ENCODE measurements around the gene LPCAT4. TPM values are rescaled to one million over a fixed set of nuclear protein-coding genes. Genes with fewer than 3 reads are reported as not detected.
"Not testable (repeated sequence)": the region's sequence is repeated elsewhere in the genome, so short reads cannot be mapped to it uniquely, and the experiment has no call there.

Gene LPCAT4
- 49.2 and 57.5 TPM in 2 replicates for total RNA-seq (2014; rRNA removed; shearing (Covaris generic))

GRCh38 chr15:34367101-34368081 lies at the start of gene LPCAT4:
Gene LPCAT4 (minus strand): TSS chr15:34367196. CDS start chr15:34367100, 96 bp downstream.
- H3K27me3 ChIP-seq (ENCODE audit: control insufficient read depth, insufficient read depth, low read length): no peaks in the 10 kb centered on the region
- H3K4me3 ChIP-seq (ENCODE audit: insufficient read depth, low read depth, low read length): peak within 1 kb of the TSS; percentile 90

GRCh38 chr15:34409511-34409910 lies 42.5 kb upstream of the LPCAT4 start:
- not testable (repeated sequence) for DNase-seq

More at GRCh38 chr15:34367101-34368081, at the start of gene LPCAT4:
- DNase-seq: peak; percentile 98
- H3K36me3 ChIP-seq (replicated peaks; ENCODE audit: control insufficient read depth, insufficient read depth, low read length): peaks cover 10% of the 10 kb centered on the region

GRCh38 chr15:34408973-34409372 lies 42.0 kb upstream of the LPCAT4 start:
- H3K4me3 ChIP-seq (ENCODE audit: insufficient read depth, low read depth, low read length); H3K36me3 ChIP-seq (replicated peaks; ENCODE audit: control insufficient read depth, insufficient read depth, low read length); DNase-seq; H3K27me3 ChIP-seq (ENCODE audit: control insufficient read depth, insufficient read depth, low read length): not testable (repeated sequence)

More at GRCh38 chr15:34409511-34409910, 42.5 kb upstream of the LPCAT4 start:
- not testable (repeated sequence) for H3K27me3 ChIP-seq (ENCODE audit: control insufficient read depth, insufficient read depth, low read length); H3K4me3 ChIP-seq (ENCODE audit: insufficient read depth, low read depth, low read length); H3K36me3 ChIP-seq (replicated peaks; ENCODE audit: control insufficient read depth, insufficient read depth, low read length)

- H3K27me3 ChIP-seq (ENCODE audit: control insufficient read depth, insufficient read depth, low read length); H3K36me3 ChIP-seq (replicated peaks; ENCODE audit: control insufficient read depth, insufficient read depth, low read length); H3K4me3 ChIP-seq (ENCODE audit: insufficient read depth, low read depth, low read length); DNase-seq: not testable (repeated sequence)
These were observed 36.9 kb upstream of the LPCAT4 start for GRCh38 chr15:34403899-34404298.

GRCh38 chr15:34403160-34403598 lies 36.2 kb upstream of the LPCAT4 start:
- not testable (repeated sequence) for H3K27me3 ChIP-seq (ENCODE audit: control insufficient read depth, insufficient read depth, low read length); H3K36me3 ChIP-seq (replicated peaks; ENCODE audit: control insufficient read depth, insufficient read depth, low read length); DNase-seq; H3K4me3 ChIP-seq (ENCODE audit: insufficient read depth, low read depth, low read length)

GRCh38 chr15:34397637-34398259 lies 30.8 kb upstream of the LPCAT4 start:
- not testable (repeated sequence) for H3K4me3 ChIP-seq (ENCODE audit: insufficient read depth, low read depth, low read length); H3K36me3 ChIP-seq (replicated peaks; ENCODE audit: control insufficient read depth, insufficient read depth, low read length); H3K27me3 ChIP-seq (ENCODE audit: control insufficient read depth, insufficient read depth, low read length); DNase-seq

GRCh38 chr15:34392981-34393380 lies 26.0 kb upstream of the LPCAT4 start:
- H3K36me3 ChIP-seq (replicated peaks; ENCODE audit: control insufficient read depth, insufficient read depth, low read length); DNase-seq; H3K27me3 ChIP-seq (ENCODE audit: control insufficient read depth, insufficient read depth, low read length); H3K4me3 ChIP-seq (ENCODE audit: insufficient read depth, low read depth, low read length): not testable (repeated sequence)

- not testable (repeated sequence) for H3K27me3 ChIP-seq (ENCODE audit: control insufficient read depth, insufficient read depth, low read length); DNase-seq; H3K4me3 ChIP-seq (ENCODE audit: insufficient read depth, low read depth, low read length); H3K36me3 ChIP-seq (replicated peaks; ENCODE audit: control insufficient read depth, insufficient read depth, low read length)
These were observed 22.6 kb upstream of the LPCAT4 start for GRCh38 chr15:34389594-34390086.

GRCh38 chr15:34381829-34382521 lies 15.0 kb upstream of the LPCAT4 start:
- H3K4me3 ChIP-seq (ENCODE audit: insufficient read depth, low read depth, low read length); H3K27me3 ChIP-seq (ENCODE audit: control insufficient read depth, insufficient read depth, low read length); DNase-seq; H3K36me3 ChIP-seq (replicated peaks; ENCODE audit: control insufficient read depth, insufficient read depth, low read length): not testable (repeated sequence)

- not testable (repeated sequence) for DNase-seq; H3K27me3 ChIP-seq (ENCODE audit: control insufficient read depth, insufficient read depth, low read length); H3K4me3 ChIP-seq (ENCODE audit: insufficient read depth, low read depth, low read length); H3K36me3 ChIP-seq (replicated peaks; ENCODE audit: control insufficient read depth, insufficient read depth, low read length)
These were observed 13.5 kb upstream of the LPCAT4 start for GRCh38 chr15:34380491-34380890.

GRCh38 chr15:34376856-34377255 lies 9.9 kb upstream of the LPCAT4 start:
- no peak for DNase-seq
- Histone ChIP-seq H3K36me3 (replicated peaks; ENCODE audit: control insufficient read depth, insufficient read depth, low read length) (no peaks in the 10 kb centered on the region), H3K4me3 (ENCODE audit: insufficient read depth, low read depth, low read length) (no peak overlapping the region), H3K27me3 (ENCODE audit: control insufficient read depth, insufficient read depth, low read length) (no peaks in the 10 kb centered on the region)

GRCh38 chr15:34375541-34375940 lies 8.5 kb upstream of the LPCAT4 start:
- H3K27me3 ChIP-seq (ENCODE audit: control insufficient read depth, insufficient read depth, low read length); DNase-seq; H3K36me3 ChIP-seq (replicated peaks; ENCODE audit: control insufficient read depth, insufficient read depth, low read length); H3K4me3 ChIP-seq (ENCODE audit: insufficient read depth, low read depth, low read length): not testable (repeated sequence)

GRCh38 chr15:34374816-34375215 lies 7.8 kb upstream of the LPCAT4 start:
- H3K36me3 ChIP-seq (replicated peaks; ENCODE audit: control insufficient read depth, insufficient read depth, low read length): no peaks in the 10 kb centered on the region
- H3K27me3 ChIP-seq (ENCODE audit: control insufficient read depth, insufficient read depth, low read length): no peaks in the 10 kb centered on the region
- no peak overlapping the region for H3K4me3 ChIP-seq (ENCODE audit: insufficient read depth, low read depth, low read length)
- no peak for DNase-seq

- no peaks in the 10 kb centered on the region for H3K36me3 ChIP-seq (replicated peaks; ENCODE audit: control insufficient read depth, insufficient read depth, low read length)
- no peak for DNase-seq
- no peak overlapping the region for H3K4me3 ChIP-seq (ENCODE audit: insufficient read depth, low read depth, low read length)
- no peaks in the 10 kb centered on the region for H3K27me3 ChIP-seq (ENCODE audit: control insufficient read depth, insufficient read depth, low read length)
These were observed 7.0 kb upstream of the LPCAT4 start for GRCh38 chr15:34373951-34374350.

Measured in H7 (cell line).